ENCODE measurements around the gene ANO2.
"Not testable (repeated sequence)": the region's sequence is repeated elsewhere in the genome, so short reads cannot be mapped to it uniquely, and the experiment has no call there.

The ANO2 gene

GRCh38 chr12:5884285-5884684 lies 60.8 kb downstream of the ANO2 start:
- DNase-seq: no peak

- DNase-seq: no peak
Observed at GRCh38 chr12:5882511-5883190, 62.4 kb downstream of the ANO2 start.

GRCh38 chr12:5881666-5882065 lies 63.4 kb downstream of the ANO2 start:
- DNase-seq: no peak

GRCh38 chr12:5881101-5881606 lies 63.9 kb downstream of the ANO2 start:
- no peak for DNase-seq

GRCh38 chr12:5875851-5876250 lies 69.2 kb downstream of the ANO2 start:
- DNase-seq: no peak

GRCh38 chr12:5874514-5874913 lies 70.5 kb downstream of the ANO2 start:
- DNase-seq: no peak

- DNase-seq: no peak
Observed at GRCh38 chr12:5873281-5873919, 71.7 kb downstream of the ANO2 start.

- DNase-seq: no peak
Observed at GRCh38 chr12:5872745-5873144, 72.3 kb downstream of the ANO2 start.

GRCh38 chr12:5871741-5872140 lies 73.3 kb downstream of the ANO2 start:
- no peak for DNase-seq

GRCh38 chr12:5870183-5870582 lies 74.9 kb downstream of the ANO2 start:
- no peak for DNase-seq

GRCh38 chr12:5868625-5869295 lies 76.3 kb downstream of the ANO2 start:
- no peak for DNase-seq

- no peak for DNase-seq
Observed at GRCh38 chr12:5865397-5865796, 79.7 kb downstream of the ANO2 start.

- no peak for DNase-seq
Observed at GRCh38 chr12:5864972-5865371, 80.1 kb downstream of the ANO2 start.

GRCh38 chr12:5864301-5864700 lies 80.8 kb downstream of the ANO2 start:
- no peak for DNase-seq

- no peak for DNase-seq
Observed at GRCh38 chr12:5861416-5861815, 83.6 kb downstream of the ANO2 start.

- DNase-seq: no peak
Observed at GRCh38 chr12:5856692-5857091, 88.4 kb downstream of the ANO2 start.

GRCh38 chr12:5846950-5847349 lies 98.1 kb downstream of the ANO2 start:
- no peak for DNase-seq

GRCh38 chr12:5840944-5841343 lies 104.1 kb downstream of the ANO2 start:
- no peak for DNase-seq

- DNase-seq: no peak
Observed at GRCh38 chr12:5830111-5830510, 114.9 kb downstream of the ANO2 start.

- no peak for DNase-seq
Observed at GRCh38 chr12:5827591-5827990, 117.5 kb downstream of the ANO2 start.

- DNase-seq: not testable (repeated sequence)
Observed at GRCh38 chr12:5825761-5826160, 119.3 kb downstream of the ANO2 start.

- DNase-seq: not testable (repeated sequence)
Observed at GRCh38 chr12:5818877-5819276, 126.2 kb downstream of the ANO2 start.

GRCh38 chr12:5817246-5817645 lies 127.8 kb downstream of the ANO2 start:
- DNase-seq: no peak

- DNase-seq: no peak
Observed at GRCh38 chr12:5809586-5809985, 135.5 kb downstream of the ANO2 start.
